ENCODE measurements around the gene CANX. TPM values are rescaled to one million over a fixed set of nuclear protein-coding genes. Genes with fewer than 3 reads are reported as not detected.

CANX gene
- total RNA-seq, 1 donor from 2014 or later = 633 TPM

DNA sequence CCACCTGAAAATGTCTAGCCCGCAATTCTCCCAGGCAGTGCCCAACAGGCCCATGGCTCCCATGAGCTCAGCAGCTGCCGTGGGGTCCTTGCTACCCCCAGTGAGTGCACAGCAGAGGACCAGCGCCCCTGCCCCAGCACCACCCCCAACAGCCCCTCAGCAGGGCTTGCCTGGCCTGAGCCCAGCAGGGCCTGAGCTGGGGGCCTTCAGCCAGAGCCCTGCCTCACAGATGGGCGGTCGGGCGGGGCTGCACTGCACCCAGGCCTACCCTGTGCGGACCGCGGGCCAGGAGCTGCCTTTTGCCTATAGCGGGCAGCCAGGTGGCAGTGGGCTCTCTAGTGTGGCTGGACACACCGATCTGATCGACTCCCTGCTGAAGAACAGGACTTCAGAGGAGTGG is 75.7 kb downstream of the CANX start:
- no peak for DNase-seq (ENCODE audit: low read depth, low spot score)

GRCh38 chr5:179776411-179776938 is 77.7 kb downstream of the CANX start:
- no peak for DNase-seq (ENCODE audit: low read depth, low spot score)

GRCh38 chr5:179777456-179777855 is 78.7 kb downstream of the CANX start:
- no peak for DNase-seq (ENCODE audit: low read depth, low spot score)

GRCh38 chr5:179777909-179778308 is 79.1 kb downstream of the CANX start:
- no peak for DNase-seq (ENCODE audit: low read depth, low spot score)

DNA sequence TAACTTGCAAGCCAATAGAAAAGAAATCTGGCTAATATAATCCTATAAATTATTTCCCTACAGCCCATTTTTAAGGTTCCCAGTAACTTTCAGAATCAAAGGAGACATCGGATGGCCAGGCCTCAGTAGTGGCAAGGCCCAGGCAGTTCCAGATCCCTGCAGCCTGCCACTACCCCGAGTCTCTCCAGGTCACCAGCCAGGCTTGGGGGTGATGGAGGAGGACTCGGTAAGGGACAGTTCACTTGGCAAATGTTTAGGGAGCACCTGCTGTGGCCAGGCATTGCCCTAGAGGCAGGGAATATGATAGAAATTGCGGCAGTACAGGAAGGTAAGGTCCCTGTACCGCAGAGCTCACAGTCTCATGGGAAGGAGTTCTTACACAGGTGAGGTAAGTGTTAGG is 79.8 kb downstream of the CANX start:
- DNase-seq (ENCODE audit: low read depth, low spot score) = no peak

- DNase-seq (ENCODE audit: low read depth, low spot score) = no peak
Observed at GRCh38 chr5:179779826-179780225, 81.1 kb downstream of the CANX start.

- no peak for DNase-seq (ENCODE audit: low read depth, low spot score)
Observed at GRCh38 chr5:179780362-179780761, 81.6 kb downstream of the CANX start.

Other genes starting within 250 kb of the CANX start
- gene RUFY1, start 148.4 kb upstream of the CANX start, total RNA-seq = 46.6 and 51.8 TPM in 2 replicates
- gene HNRNPH1, start 75.3 kb upstream of the CANX start, total RNA-seq = 648 and 1,151 TPM in 2 replicates
- 0.26 TPM in 1 of 2 replicates, not detected in the other for gene CBY3, start 17.9 kb upstream of the CANX start, total RNA-seq
- gene MAML1, start 33.9 kb downstream of the CANX start, total RNA-seq = 7.3 and 8.0 TPM in 2 replicates
- 0.46 and 0.66 TPM in 2 replicates for gene LTC4S, start 95.0 kb downstream of the CANX start, total RNA-seq
- 138 and 185 TPM in 2 replicates for gene MGAT4B, start 107.9 kb downstream of the CANX start, total RNA-seq
- gene SQSTM1, start 121.9 kb downstream of the CANX start, total RNA-seq = 447 and 758 TPM in 2 replicates
- 8.9 and 13.8 TPM in 2 replicates for gene MRNIP, start 159.8 kb downstream of the CANX start, total RNA-seq
- 44.0 and 44.3 TPM in 2 replicates for gene TBC1D9B, start 208.9 kb downstream of the CANX start, total RNA-seq